NCI-H2227 (cell line): ENCODE results near the gene LRP8.

Source experiments
- DNase-seq: peaks from one replicate; lab custom pipeline; 2025; ENCODE audit not compliant: unreplicated experiment; lab: John Stamatoyannopoulos, UW

LRP8 gene

DNA sequence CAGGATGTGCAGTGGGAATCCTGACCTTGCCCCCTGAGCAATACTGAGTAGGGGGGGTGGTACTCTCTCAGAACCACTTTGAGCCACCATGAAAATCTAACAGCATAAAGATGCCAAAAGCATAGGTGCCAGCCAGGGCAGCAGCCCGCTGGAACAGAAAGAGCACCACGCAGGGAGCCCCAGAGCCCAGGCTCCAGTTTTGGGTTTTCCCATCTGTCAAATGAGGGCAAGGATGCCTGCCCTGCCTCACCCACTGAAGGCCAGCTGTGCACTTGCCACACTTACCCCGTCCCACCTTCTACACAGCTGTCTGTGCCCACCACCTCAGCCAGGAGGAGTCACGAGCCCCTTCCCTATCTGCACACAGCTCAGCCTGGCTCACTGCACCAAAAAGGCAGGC is 20.8 kb downstream of the LRP8 start:
- DNase-seq, result no peak

DNA sequence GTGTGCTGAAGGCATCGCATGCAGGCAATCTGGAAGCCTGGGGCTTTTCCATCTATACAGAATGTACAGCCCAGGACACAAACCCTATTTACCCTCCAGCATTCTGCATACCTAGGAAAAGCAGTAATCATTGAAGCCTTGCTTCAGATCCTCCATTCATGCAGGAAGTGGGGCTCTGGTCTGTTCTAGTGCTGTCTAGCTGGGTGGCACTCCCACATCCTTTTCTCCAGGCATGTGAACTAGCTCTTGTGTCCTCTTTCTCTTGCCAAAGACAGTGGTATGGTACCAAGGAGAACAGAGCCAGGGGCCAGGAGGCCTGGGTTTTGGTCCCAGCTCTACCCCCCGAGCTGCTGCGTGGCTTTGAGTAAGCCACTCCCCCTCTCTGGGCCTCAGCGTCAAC is 21.7 kb downstream of the LRP8 start:
- DNase-seq, result no peak

DNA sequence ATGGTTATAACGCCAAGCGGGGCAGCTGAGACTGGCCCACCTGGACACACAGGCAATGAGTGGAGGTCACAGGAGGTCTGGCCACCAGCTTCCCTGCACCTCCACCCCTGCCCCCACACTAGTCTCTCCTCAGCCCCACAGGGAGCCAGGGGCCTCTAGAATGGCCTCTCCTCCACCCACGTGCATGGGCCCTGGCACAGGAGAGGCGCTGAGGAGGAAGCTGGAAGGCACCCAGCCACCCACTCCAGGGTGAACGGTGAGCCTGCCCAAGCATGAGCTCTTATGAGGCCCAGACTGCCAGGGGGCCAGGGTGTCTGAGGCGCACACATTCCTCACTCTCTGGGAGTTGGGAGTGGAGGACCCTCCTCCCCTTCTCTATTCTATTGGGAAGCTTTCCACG is 22.2 kb downstream of the LRP8 start:
- no peak for DNase-seq

DNA sequence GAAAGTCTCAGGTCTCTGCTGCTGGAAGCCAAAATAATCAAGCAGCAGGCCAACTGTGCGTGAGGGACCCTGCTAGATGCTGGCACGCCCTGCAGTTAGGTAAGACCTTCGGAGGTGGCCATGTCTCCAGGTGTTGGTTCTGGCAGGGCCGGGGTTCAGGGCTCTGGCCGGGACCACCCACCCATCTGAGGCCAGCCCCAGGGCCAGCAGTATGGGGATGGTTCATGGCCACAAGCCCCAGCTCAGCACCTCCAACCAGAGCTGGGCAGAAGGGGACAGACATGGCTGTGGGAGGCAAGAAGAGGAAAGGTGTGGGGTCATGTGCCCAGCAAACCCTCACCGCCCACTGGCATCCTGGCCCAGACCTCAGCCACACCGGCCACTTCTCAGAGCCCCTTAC is 23.3 kb downstream of the LRP8 start:
- no peak for DNase-seq

DNA sequence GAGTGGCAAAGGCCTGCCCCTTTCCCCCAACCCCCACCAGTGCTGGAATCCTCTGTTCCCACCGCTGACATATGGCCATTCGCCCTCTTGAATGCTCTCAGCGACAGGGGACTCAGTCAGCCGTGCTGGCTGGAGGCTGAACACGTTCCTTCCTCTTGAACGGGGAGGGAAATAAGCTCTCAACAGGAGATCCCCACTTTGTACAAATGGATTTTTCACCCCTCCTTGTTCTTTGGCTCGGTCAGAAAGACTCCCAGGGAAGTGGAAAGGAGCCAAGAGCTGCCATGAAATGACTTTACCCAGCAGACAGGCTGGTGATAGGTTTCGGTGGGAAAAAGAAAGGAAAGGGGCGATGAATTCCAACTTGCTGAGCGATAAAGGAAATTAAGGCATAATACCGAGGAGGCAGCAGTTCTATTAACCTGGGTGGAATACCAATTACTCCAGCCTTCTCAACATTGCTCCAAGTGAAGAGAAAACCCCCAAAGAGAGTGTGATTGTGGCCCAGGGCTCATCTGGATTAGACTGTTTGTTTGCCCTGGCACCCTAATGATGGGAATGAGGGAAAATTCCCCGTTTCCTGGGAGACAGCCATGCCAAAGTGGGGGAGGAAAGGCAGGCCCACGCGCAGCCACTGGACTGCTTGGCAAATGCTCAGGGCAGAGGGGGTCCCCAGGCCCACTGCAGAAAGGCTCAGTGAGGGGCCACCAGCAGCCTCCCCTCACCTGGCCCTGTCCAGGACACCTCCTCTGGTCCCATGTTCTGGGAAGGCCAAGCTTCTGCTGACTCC is 23.9 kb downstream of the LRP8 start:
- DNase-seq, result peak; percentile 46

DNA sequence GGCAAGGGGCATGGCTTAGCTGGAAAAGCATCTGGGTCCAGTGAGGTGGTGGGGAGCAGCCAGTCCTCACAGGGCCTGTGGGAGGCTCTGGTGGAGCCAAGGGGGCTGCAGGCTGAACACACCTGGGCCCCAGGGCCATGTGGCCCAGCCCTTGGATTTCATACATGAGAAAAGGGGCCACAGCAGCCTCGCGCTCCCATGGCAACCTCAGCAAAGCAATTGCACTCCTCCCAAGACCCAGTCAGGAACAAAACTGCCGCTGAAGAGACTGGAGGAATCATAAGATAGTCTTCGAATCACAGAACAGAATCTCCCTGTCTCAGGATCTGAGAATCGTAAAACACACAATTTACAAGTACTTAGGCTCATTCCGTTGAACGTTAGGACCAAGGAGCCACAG is 24.6 kb downstream of the LRP8 start:
- peak; percentile 48 for DNase-seq

DNA sequence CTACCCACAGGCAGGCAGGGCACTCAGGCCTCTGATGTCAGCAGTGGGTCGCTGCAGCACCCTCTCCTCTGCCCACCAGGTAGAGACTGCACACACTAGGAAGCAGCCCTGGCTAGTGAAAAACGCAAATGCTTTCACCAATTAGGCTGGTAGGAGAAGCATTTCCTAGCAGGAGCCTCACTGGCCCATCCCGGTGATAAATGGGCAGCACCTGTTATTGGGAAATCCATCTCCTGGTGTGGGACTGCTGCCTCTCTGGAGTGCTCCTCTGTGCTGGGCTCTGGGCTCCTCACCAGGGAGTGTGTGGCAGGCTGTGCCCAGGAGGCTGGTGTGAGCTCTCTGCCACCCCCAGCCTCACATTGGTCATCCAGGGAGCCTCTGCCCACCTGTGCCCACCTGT is 28.6 kb downstream of the LRP8 start:
- DNase-seq, result no peak

DNA sequence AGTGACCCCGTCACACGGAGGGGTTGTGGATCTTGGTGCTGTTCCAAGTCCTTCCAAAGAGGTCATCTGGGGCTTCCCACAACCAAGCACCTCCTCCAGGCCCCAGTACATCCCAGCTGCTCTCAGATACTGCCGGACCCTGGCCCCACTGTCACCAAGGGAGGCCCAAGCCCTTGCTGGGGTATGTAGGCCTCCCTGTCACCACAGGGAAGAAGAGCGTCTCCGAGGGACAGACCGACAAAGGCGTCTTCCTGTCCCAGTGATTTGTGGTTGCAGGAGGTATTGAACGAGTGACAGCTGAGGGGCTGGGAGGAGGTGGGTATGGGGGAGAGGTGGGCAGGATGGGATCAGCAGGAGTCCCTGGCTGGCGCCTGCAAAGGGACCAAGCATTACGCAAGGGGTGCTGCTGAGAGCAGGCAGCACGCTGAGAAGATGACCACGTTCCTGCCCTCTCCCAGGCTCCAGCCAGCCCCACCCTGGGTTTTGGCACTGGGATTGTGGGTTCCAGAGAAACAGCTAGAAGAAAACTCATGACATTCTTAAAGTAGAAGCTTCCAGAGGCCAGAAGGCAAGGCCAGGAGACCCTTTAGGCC is 29.7 kb downstream of the LRP8 start:
- DNase-seq, result no peak

DNA sequence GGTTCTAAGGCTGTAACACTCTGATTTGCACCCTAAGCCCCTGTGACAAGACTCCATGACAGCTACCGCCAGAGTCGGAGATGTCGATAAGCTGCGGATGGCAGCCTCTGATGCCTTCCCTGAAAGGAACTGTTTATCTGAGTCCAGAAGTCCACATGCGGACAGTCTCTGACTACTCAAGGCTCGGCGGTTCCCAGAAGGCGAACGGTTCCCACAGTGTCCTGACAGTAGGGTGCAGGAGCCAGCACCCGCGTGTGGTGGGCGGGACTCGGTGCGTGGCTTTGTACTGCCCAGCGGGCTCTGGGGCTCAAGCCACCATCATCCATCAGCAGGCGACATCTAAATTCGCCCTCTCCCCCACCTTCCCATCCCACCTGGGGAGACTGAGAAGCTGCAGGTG is 30.7 kb downstream of the LRP8 start:
- no peak for DNase-seq

DNA sequence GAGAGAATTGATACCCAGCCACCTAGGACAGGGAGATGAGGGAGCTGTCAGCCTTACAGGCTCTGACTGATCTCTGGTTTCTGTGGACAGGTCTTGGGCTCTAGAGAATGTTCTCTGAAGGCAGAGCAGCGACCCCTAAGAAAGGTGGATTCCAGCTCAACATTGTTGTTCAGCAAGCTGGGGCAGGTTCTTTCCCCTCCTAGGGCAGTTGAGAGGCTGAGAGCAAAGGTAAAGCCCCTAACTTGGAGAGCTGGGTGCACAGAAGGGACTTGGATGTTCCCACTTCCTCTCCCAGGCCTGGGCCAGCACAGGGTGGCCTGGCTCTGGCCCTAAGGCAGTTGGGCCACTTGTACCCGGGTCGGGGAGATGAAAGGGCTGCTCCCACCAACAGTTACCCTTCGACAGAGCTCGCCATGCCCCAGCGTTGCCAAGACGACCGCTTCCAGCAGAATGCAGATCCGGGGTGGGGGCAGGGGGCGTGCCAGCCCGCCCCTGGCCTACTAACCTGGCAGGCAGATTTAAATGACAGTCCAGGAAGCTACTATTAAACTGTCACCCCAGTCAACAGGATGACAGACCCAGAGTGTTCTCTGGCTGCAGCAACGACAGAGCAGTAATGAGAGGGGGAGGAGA is 31.6 kb downstream of the LRP8 start:
- DNase-seq, result peak; percentile 76

DNA sequence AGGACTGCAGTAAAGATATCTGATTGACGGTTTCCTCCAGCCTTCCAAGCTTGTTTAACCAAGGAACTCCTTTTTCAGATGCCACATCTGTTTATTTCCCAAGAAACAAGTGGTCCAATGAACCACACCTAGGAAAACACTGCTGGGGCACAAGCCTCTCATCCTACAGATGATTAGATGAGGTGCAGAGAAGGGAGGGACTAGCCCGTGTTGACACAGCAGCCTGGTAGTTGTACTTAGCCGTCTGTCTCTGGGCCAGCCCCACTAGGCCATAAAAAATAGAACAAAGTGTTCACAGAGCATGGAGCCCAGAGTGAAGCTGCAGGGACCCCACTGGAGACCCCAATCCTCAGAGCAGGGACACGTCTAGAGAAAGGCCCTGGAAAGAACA is 32.1 kb downstream of the LRP8 start:
- peak; percentile 22 for DNase-seq

DNA sequence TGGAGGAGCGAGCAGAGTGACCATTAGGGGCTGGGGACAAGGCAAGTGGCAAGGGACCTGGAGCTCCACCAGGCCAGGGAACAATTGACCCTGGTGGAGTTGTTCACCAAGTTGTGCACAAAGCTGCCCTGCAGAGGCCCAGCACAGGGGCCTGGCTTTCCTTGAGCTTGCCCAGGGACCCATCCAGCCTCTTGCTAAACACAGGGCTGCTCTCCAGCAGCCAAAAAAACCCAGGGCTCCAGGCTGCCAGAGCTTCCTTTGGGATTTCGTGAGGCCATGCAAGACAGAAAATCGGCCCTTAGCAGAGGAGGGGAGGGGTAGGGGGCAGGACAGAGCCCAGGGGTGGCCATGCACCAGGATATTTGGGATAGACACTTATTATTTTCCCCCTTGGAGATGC is 32.6 kb downstream of the LRP8 start:
- no peak for DNase-seq

DNA sequence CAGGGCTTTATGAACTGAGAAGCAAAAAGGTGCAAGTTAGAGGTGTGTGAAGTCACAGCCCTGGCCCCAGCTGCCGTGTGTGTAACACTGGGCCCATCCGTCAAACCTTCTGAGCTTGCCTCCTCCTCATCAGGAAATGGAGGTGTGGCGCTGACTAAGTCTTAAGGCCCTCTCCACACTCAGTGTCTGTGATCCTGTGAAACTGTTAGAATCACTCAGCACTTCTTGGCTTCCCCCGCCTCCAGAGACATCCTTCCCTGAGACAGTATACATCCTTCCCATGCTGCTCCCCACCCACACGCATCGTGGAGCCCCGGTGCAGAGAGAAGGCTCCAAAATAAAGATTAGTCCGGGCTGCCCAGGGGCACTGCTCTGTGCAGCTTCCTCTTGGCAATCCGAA is 33.3 kb downstream of the LRP8 start:
- no peak for DNase-seq

DNA sequence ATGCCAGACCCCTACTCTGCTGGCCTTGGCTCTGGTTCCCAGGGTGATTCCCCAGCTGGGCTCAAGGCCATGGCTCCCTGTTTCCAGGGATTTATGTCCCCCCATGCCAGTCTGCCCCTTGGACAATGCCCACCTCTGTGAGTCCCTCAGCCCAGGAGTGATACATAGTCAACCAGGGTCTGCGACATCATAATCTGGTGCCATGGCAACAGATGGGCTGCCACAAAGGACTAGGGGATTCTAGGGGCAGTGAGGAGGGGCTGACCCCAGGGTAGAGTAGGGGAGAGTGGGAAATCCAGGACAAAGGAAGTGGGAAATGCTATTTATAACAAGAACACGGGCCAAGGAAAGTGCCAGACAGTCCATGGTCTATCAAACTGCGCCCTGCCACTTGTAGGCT is 33.8 kb downstream of the LRP8 start:
- DNase-seq, result no peak

DNA sequence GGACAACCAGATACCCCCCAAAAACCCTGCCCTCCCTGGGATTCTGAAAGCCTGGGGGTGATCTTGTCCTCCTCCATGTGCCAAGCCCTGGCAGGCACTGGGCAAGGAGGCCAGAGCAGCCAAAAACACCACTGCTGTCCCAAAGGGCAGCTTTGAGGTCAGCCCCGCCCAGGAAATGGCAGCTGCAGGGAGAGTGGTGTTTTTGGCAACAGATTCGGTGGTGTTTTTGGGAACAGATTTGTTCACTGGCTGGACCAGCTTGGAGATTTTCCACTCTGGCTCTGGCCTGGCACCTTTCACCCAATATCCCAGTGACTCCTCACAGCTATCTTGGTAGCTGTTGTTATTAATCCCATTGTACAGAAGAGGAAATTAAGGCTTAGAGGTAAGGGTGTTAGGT is 34.7 kb downstream of the LRP8 start:
- DNase-seq, result no peak

DNA sequence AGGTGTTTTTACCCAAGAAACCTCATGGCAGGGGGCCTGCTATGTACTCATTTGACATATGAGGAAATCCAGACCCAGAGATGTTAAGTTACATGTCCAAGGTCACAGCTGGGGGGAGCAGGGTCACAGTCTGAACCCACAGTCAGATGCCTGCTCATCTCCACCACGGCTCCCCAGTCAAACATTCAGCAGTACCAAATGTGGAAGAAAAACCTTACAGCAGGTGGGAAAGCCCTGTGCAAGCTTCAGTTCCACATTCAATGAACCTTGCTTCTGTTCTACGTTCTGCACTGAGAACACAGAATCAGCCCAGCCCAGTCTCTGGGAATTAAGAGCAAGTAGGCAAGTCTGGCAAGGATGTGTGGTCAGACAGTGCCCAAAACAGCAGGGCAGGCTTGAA is 35.2 kb downstream of the LRP8 start:
- DNase-seq, result no peak

DNA sequence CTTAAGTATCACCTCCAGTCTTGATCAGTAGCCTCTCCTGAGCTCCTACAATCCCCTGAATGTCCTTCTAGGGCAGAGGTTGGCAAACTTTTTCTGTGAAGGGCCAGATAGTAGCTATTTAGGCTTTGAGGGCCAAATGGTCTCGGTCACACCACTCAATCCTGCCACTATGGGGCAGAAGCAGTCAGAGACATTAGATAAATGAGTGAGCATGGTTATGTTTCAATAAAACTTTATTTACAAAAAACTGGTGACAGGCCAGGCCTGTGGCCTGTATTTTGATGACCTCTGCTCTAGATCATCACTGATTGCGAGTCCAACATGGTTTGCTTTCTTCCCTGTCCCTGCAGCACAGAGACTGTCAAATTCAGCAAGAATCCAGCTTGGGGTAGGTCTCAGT is 36.3 kb downstream of the LRP8 start:
- no peak for DNase-seq

DNA sequence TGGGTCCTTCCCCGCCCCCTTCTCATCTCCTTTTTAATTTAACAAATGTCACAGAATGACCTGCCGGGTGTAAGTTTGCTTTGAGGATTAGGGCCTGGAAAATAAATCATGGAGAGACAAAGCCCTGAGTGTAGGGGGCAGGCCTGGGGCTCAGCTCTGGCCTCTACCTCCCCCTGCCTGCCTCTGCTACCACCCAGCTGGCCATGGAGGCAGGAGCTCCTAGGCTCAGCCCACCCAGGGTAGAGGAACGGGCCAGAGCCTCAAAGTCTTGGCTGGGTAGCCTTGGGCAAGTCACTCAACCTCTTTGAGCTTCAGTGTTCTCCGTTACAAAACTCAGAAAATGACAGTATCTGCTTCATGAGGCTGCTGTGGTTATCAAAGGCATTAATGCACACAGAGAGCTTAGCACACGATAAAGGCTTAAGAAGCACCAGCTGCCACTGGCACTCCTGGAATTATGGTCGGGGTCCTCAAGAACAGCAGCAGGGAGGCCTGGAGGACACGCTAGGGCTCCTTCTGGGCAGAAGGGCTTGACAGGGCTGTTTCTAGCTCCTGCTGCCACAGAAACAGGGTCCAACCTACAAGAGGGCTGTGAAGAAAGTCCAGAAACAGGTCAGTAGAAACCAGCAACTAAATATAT is 39.0 kb downstream of the LRP8 start:
- DNase-seq, result peak; percentile 51

DNA sequence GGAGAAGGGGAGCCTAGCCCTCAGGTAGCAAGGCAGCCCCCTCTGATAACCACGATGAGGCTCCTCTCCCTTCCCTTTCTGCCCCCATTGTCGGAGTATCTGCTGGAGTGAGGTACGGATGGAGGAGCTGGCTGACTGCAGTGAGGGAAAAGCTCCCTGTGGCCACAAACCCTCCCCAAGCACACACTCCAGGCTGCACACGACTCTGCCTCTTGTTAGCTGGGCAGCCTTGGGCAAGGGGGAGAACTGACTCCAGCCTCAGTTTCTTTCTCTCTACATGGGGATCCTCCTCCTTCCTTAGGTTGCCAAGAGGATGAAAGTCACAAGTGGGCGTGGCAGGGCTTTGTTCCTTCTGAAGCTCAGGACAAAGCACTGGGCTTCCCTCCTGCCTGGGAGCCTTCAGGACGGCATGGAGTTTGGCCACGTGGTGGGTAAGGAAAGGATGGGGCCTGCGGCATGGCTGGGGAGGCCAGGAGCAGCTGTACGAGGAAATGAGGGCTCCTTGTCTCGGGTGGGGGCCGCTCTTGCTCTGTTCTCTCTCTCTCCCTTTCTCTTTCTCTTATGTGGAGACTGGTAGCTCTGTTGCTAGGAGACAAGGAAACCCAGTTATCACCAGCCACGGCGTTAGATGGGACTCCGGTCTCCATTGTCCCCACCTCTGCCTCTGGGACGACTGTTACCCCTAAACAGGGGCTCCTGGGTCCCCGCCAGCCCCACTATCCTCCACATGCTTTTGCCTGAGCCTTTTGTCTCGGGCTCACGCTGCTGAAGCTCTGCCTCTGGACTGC is 39.7 kb downstream of the LRP8 start:
- DNase-seq, result peak; percentile 58

DNA sequence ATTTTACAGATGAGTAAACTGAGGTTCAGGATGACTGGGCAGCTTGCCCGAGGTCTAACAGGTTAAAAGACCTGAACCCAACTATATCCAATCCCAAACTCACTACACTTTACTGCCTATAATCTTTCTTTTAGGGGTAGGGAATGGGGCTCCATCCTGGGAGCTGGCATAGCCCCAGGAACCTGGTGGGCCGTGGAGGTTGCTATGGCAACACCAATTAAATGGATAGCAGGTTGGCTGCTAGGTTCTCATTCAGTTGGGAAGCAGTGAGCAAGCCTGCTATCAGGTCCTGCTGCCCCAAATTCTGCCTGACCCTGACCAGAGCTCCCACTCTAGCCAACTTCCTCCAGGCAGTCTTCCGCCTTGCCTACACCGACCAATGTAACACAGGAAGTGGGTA is 40.9 kb downstream of the LRP8 start:
- DNase-seq, result peak; percentile 71
